HS-5 (cell line): ENCODE data around the gene DPH2.
A peak's percentile ranks its signal among the peaks of the same experiment; 100 is the strongest.

Experiments
- DNase-seq: peaks from one replicate; pipeline ENCODE4 v3.0.0-alpha.2; 2012; ENCODE audit warnings: low read depth

DPH2 gene

DNA sequence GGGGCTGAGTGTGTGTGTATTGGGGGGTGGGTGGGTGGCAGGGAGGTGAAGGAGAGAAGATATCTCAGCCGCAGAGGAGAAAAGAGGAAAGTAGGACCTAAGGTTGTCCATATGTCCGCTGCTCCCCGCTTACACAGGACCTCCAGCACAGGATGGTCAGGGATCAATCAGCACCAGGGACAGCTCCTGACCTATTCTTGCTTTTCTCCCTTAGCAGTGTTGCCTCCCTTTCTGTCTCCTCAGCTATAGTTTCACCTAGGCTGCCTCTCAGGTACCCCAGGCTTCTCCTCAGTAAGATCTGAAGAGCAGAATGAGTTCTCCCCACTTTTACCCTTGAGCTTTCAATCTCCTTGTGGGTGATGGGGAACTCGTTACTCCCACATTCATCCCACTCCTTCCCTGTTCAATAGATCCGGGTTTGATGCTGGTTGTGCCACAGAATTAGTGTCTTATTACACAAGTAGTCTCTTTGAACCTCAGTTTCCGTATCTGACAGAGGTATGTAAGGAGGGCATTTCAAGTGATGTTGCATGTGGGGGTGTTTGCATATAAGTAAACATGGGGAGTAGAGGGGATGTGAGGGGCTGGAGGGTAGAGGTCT lies 1.4 kb upstream of the DPH2 start:
- no peak for DNase-seq

- no peak for DNase-seq
These were observed 429 bp upstream of the DPH2 start for GRCh38 chr1:43969416-43969745.

DNA sequence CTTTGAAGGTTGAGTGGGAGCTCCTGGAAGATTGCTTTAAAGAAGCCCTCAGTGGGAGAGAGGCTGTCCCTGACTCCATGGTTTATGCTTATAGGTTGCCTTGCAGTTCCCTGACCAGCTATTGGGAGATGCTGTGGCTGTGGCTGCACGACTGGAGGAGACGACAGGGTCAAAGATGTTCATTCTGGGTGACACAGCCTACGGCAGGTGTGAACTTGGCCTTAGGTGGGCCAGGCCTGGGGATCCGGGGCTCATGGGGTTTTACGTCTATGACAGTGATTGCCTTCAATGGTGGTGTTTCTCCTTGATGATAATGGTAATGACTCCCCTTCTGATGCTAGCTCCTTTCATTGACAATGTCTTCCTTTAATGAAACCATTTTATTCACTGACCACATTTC lies 692 bp downstream of the DPH2 start:
- DNase-seq, result no peak

DNA sequence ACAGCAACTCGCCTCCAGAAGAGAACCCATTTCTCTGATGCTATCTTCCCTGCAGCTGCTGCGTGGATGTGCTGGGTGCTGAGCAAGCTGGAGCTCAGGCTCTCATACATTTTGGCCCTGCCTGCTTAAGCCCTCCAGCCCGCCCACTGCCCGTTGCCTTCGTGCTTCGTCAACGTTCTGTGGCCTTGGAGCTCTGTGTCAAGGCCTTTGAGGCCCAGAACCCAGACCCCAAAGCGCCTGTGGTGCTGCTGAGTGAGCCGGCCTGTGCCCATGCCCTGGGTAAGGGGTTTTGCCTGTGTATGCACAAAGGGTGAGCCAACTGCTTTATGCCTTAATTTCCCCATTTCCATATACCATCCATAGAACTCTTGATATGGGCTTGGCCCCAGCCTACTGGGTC lies 1.1 kb downstream of the DPH2 start:
- no peak for DNase-seq

GRCh38 chr1:43971336-43971980 lies 1.6 kb downstream of the DPH2 start:
- DNase-seq, result no peak

DNA sequence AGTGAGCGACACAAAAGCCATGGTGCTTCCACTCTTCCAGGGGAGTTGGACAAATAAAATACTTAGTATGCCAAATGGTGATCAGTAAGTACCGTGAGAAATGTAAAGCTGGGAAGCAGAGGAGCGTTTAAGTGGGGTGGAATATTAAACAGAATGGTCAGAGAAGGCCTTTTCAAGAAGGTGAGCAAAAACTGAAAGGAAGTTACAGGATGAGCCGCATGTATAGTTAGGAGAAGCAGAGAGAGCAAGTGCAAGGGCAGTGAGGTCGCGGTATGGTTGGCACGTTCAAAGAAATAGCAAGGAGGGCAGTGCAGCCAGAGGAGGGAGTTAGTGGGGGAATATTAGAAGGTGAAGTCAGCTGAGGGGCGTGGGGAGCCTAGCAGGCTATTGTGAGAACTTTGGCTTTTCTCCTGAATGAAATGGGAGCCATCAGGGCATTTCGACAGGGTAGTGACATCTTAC lies 4.2 kb downstream of the DPH2 start:
- no peak for DNase-seq

DNA sequence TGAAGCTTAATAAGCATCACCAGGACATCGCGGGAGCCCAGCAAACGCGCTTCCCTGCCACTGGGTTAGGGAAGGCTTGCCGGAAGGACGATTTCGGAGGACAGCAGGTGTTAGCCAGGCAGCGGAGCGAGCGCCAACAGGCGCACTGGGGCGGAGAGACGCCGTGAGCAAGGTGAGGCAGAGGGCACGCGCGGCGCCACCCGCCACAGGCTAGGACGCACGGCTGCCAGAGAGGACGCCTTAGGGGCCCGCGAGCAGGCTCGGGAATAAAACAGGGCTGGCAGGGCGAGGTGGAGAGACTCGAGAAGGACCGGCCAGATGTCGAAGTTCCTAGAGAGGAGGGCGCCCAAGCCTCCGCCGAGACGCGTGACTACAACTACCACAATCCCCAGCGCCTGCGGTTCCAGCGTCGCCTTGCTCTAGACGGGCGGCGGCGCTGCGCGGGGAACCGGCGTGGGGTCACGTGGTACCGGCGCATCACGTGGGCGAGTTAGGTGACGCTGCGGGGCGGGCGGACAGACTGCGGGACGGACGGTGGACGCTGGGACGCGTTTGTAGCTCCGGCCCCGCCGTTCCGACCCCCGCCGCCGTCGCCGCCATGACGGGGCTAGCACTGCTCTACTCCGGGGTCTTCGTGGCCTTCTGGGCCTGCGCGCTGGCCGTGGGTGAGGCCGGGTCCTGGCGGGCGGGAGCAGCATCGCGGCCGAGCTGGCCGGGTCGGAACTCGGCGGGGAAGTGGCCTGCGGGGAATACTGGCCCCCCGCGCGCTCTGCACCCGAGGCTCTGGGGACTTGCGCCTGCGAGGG lies 4.8 kb downstream of the DPH2 start, which contains the start of gene ATP6V0B:
Gene ATP6V0B (plus strand): TSS at position 518 of the 806 bp plus-strand sequence. CDS start 81 bp downstream, at position 599.
- DNase-seq, result peak; percentile 69

DNA sequence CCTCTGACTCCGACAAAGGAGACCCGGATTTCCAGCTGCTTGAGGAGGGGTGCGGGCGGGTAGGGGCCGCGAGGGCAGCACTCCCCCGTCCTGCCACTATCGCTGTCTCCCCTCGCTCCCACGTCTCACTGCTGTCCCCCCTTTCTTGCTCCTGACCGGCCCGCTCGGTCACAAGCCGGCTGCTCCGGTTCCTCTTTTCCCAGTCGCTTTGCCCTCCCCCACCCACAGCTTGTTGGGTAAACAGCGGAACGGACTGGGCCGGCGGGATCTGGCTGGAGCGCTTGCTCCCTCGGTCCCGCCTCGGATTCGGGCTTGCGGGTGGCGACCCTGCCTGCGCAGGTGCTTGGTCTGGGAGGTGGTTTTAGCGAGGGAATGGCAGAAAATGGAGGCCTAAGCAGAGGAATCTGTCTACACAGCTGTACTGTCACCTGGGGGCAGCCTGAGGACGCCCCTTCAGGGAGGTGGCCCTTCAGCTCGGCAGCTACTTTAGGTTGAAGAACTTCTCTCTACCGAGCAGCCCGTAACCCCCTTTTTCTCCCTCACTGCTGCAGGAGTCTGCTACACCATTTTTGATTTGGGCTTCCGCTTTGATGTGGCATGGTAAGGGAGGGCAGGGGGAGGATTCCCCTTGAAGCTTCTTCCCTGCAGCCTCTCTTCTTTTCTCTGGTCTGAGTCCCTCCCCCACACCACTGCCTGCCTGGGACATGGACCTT lies 5.6 kb downstream of the DPH2 start:
- DNase-seq, result no peak

- no peak for DNase-seq
These were observed 6.2 kb downstream of the DPH2 start for GRCh38 chr1:43976045-43976444.

- DNase-seq, result no peak
These were observed 7.1 kb downstream of the DPH2 start for GRCh38 chr1:43976890-43977289.

DNA sequence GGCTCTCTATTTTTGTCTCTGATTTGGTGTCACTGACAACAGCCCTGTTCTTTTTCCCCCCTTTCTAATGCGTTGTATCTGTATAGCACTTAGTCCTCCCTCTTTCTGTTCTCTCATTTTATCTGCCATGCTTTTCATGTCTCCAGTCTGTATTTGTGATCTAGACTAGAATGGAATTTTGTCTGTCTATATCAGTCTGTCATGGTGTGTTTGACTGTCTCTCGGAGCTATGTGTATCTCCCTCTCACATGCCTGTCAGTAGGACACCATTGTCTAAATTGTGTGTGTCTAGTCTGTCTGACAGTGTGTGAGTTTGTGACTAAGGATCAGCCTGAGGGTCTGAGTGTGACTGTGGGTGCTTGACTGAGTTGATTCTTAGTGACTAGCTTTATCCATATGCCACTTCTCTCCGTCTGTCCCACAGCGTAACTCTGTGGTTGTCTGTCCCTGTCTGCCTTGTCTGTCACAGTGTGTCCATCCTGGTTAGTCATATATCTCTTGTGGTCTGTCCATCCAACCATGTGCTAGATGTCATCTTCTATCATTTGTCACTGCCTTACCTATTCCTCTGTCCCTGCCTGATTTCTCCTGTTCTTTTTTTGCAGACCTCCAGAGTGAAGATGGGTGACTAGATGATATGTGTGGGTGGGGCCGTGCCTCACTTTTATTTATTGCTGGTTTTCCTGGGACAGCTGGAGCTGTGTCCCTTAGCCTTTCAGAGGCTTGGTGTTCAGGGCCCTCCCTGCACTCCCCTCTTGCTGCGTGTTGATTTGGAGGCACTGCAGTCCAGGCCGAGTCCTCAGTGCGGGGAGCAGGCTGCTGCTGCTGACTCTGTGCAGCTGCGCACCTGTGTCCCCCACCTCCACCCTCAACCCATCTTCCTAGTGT lies 7.8 kb downstream of the DPH2 start:
- no peak for DNase-seq

GRCh38 chr1:43978264-43978550 lies 8.4 kb downstream of the DPH2 start:
- no peak for DNase-seq

DNA sequence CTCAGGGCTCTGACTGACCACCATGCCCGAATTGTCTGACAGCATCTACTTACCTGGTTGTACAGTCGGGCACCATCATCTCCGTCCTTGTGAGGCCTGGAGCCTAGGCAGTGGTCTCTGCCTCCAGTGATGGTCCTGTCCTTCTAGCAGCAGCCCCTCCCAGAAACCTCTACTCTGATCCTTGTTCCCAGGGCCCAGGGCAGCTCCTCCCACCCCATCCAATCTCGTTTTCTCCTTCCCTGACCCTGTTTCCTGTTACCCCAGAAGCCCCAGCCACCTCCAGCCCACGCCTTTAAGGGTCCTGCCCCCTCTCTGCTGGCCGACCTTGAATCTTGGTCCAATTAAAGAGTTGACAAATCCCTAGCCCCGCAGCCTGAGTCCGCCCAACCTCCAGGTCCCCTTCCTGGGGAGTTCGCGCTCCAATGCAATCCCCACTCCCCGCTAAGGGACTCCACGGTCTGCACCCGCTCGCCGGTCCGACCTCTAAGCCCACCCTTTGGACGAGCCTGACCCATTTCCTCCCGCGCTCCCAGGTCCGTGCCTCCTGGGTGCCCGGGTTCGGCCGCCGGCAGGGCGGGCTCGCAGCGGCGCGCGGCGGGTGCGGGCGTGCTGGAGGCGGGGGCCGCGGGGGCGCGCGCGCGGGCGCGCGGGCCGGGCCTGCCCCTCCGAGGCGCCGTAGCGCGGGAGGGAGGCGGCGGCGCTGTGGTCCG lies 8.9 kb downstream of the DPH2 start, which contains the start of gene B4GALT2:
Gene B4GALT2 (plus strand): TSS at position 660 of the 710 bp plus-strand sequence. CDS start 1,951 bp downstream, outside the sequence.
- no peak for DNase-seq

DNA sequence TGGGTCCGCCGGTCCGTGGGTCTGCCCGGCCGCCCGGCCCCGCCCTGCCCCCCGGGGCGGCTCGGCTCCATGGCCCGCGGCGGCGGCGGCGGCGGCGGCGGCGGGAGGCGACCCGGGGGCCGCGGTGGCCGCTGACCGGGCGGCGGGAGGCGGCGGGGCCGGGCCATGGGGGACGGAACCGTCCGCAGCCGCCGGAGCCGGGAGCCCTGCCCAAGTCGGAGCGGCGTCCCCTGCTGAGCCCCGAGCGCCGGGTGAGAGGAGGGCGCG lies 9.4 kb downstream of the DPH2 start:
- DNase-seq, result no peak

DNA sequence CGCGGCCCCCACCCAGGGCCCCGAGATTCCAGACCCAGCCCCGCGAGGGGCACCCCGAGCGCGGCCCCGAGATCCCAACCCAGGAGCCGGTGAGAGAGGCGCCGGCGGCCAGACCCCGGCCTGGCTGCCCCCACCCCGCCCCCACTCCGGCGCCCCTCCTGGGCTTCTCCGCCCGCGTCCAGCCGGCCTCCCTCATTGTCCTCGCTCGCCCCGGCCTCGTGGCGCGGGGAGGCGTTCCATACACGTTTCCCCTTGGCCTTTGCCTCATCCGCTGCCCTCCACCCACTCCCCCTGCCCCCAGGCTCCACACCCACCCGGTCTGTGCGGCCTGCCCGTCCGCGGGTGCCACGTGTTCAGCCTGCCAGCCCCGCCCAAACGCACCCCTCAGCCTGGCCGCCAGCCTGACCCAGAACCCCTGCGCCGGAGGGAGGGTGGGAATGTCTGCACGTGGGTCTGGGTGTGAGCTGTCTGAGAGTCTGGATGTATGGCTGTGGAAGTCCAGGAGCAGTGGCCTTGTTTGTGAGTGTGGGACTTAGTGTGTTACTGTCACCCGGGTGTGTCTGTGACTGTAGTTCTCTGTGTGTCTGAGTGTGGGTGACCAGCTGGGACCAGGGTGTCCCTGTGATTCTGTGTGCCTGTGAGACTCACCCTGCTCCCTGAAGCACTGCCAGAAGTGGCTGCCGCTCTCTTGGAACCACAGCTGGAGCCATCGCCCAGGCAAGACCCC lies 9.9 kb downstream of the DPH2 start:
- DNase-seq, result no peak

- no peak for DNase-seq
These were observed 10.7 kb downstream of the DPH2 start for GRCh38 chr1:43980255-43981134.

- no peak for DNase-seq
These were observed 11.3 kb downstream of the DPH2 start for GRCh38 chr1:43981135-43981491.

- no peak for DNase-seq
These were observed 11.8 kb downstream of the DPH2 start for GRCh38 chr1:43981636-43982035.

GRCh38 chr1:43982241-43982640 lies 12.4 kb downstream of the DPH2 start:
- DNase-seq, result no peak

DNA sequence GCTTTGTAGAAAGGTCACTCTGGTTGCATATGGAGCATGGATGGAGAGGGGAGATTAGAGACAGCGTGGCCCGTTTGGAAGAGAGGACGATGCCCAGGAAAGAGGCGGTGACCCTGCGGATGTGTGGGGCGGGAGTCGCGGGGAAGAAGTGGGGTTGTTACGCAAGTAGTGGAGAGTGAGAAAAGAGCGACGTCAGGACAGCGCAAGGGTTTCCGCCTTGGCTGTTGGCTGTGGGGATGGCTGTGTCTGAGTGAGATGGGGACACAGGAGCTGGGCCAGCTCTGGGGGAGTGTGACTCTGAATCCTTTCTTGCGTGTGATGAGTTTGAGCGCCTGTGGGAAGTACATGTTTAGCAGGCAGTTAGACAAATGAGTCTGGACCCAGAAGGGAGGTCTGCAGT lies 13.0 kb downstream of the DPH2 start:
- DNase-seq, result no peak
